ENCODE measurements around the gene USP22. TPM values are rescaled to one million over a fixed set of nuclear protein-coding genes. Genes with fewer than 3 reads are reported as not detected.

USP22 gene
- total RNA-seq, 1 donor from 2014 or later, result 152 TPM

GRCh38 chr17:21025451-21025850, 17.4 kb downstream of the USP22 start:
- Mint-ChIP-seq H3K27me3 (ENCODE audit: insufficient read depth) (no peaks in the 10 kb centered on the region), H3K4me3 (no peak overlapping the region), H3K4me1 (ENCODE audit: low read depth) (peaks cover 51% of the 10 kb centered on the region), H3K27ac (peak overlapping the region; percentile 11), H3K36me3 (ENCODE audit: low read depth) (peaks cover 48% of the 10 kb centered on the region), H3K9me3 (no peaks in the 10 kb centered on the region)
- DNase-seq (ENCODE audit: low spot score), result no peak
- intact Hi-C loops (cut with micrococcal nuclease), result loop anchor here (1.0 kb wide), 1 partner anchor 9 kb away; no protein-coding TSS in a partner anchor

DNA sequence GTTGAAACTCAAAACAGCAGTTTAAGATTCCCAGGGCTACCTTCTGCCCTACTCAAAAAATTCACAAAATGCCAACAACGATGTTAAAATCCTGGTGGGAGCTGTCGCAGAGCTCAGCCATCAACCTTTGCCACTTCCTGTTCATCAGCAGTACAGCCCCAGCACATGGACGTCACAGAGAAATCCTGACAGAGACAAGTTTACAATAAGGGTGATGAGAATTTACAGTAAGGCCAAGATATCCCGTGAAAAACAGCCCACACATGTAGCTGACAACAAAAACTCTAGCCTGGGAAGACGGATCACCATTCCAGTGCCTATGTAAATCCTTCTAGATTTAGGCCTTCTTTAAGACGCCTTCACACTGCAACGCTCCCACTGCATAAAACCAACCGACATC, 18.8 kb downstream of the USP22 start:
- intact Hi-C loops (cut with micrococcal nuclease), result no loop called here
- no peaks in the 10 kb centered on the region for H3K27me3 Mint-ChIP-seq (ENCODE audit: insufficient read depth)
- no peak overlapping the region for H3K4me3 Mint-ChIP-seq
- peaks cover 36% of the 10 kb centered on the region for H3K4me1 Mint-ChIP-seq (ENCODE audit: low read depth)
- peaks cover 53% of the 10 kb centered on the region for H3K36me3 Mint-ChIP-seq (ENCODE audit: low read depth)
- peak overlapping the region; percentile 79 for H3K27ac Mint-ChIP-seq
- no peaks in the 10 kb centered on the region for H3K9me3 Mint-ChIP-seq
- no peak for DNase-seq (ENCODE audit: low spot score)

GRCh38 chr17:21021208-21021803, 21.5 kb downstream of the USP22 start:
- intact Hi-C loops (cut with micrococcal nuclease), result no loop called here
- Mint-ChIP-seq H3K4me1 (ENCODE audit: low read depth) (peaks cover 28% of the 10 kb centered on the region), H3K27me3 (ENCODE audit: insufficient read depth) (no peaks in the 10 kb centered on the region), H3K36me3 (ENCODE audit: low read depth) (peaks cover 63% of the 10 kb centered on the region), H3K9me3 (no peaks in the 10 kb centered on the region), H3K27ac (no peak overlapping the region), H3K4me3 (no peak overlapping the region)
- DNase-seq (ENCODE audit: low spot score), result no peak

DNA sequence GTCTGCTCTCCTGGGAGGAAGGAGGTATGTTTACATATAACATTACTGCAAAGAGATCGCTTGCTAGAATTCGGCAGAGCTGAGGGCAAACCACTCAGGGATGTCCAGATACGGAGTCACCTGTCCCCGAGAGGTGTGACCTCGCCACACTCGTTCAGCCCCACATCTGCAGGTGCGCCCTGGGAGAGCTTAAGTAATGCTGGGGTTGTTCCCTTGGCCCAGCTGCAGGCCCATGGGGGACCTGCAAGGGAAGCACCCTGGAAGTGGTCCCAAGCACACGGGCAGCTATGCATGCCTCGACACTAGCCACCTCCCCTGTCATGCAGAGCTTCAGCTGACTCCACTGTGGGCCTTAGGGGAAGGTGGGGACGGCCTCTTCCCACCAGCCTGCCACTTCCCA, 22.2 kb downstream of the USP22 start:
- Mint-ChIP-seq H3K36me3 (ENCODE audit: low read depth) (peaks cover 63% of the 10 kb centered on the region), H3K27ac (no peak overlapping the region), H3K4me1 (ENCODE audit: low read depth) (peaks cover 26% of the 10 kb centered on the region), H3K9me3 (no peaks in the 10 kb centered on the region), H3K4me3 (no peak overlapping the region), H3K27me3 (ENCODE audit: insufficient read depth) (no peaks in the 10 kb centered on the region)
- DNase-seq (ENCODE audit: low spot score), result no peak
- intact Hi-C loops (cut with micrococcal nuclease), result loop anchor here (1.0 kb wide), 1 partner anchor 23 kb away; the partner anchor contains the start of gene USP22

GRCh38 chr17:21019976-21020586, 22.7 kb downstream of the USP22 start:
- peaks cover 20% of the 10 kb centered on the region for H3K4me1 Mint-ChIP-seq (ENCODE audit: low read depth)
- H3K9me3 Mint-ChIP-seq, result no peaks in the 10 kb centered on the region
- peaks cover 61% of the 10 kb centered on the region for H3K36me3 Mint-ChIP-seq (ENCODE audit: low read depth)
- H3K27ac Mint-ChIP-seq, result no peak overlapping the region
- no peak overlapping the region for H3K4me3 Mint-ChIP-seq
- DNase-seq (ENCODE audit: low spot score), result no peak
- H3K27me3 Mint-ChIP-seq (ENCODE audit: insufficient read depth), result no peaks in the 10 kb centered on the region
- intact Hi-C loops (cut with micrococcal nuclease), result loop anchor here (1.0 kb wide), 1 partner anchor 23 kb away; the partner anchor contains the start of gene USP22

DNA sequence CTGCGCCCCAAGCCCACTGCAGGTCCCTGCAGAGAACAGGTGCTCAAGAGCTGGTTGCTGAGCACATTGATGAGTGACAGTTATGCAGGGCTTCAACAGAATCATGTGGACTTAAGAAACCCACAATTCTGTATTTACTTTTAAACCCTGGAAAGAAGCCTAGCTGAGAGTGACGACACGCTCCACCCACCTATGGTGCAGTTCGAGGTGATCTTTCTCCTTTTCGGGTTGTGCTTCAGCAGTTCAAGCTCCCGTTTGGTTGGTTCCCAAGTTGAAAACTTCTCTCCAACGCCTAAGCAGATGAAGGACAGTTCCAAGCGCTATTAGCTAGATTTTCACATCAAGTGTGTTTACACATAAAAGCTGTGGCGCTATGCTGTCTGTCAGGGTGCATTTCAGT, 23.9 kb downstream of the USP22 start:
- Mint-ChIP-seq H3K36me3 (ENCODE audit: low read depth) (peaks cover 57% of the 10 kb centered on the region), H3K27ac (no peak overlapping the region), H3K27me3 (ENCODE audit: insufficient read depth) (no peaks in the 10 kb centered on the region), H3K4me1 (ENCODE audit: low read depth) (peaks cover 9% of the 10 kb centered on the region), H3K9me3 (no peaks in the 10 kb centered on the region), H3K4me3 (no peak overlapping the region)
- intact Hi-C loops (cut with micrococcal nuclease), result no loop called here
- DNase-seq (ENCODE audit: low spot score), result no peak

DNA sequence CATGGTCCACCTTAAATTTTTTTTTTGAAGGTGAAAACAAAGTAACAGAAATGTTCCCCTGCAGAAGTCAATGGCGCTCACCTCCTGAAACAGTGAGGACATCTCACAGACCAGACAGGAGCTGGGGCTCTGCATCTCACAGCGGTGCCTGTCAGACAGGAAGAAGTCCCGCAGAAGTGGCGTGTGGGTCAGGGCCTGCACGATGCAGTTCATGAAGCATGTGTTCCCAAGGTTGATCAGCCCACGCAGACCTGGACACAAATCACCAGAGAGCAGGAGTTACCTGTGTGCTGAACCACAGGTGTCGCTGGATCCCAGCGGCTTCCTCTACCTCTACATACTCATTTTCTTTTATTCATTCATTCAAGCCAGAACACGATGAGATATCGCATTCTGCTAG, 24.9 kb downstream of the USP22 start:
- intact Hi-C loops (cut with micrococcal nuclease), result no loop called here
- no peaks in the 10 kb centered on the region for H3K9me3 Mint-ChIP-seq
- no peaks in the 10 kb centered on the region for H3K27me3 Mint-ChIP-seq (ENCODE audit: insufficient read depth)
- DNase-seq (ENCODE audit: low spot score), result no peak
- H3K4me3 Mint-ChIP-seq, result no peak overlapping the region
- H3K36me3 Mint-ChIP-seq (ENCODE audit: low read depth), result peaks cover 58% of the 10 kb centered on the region
- peaks cover 2% of the 10 kb centered on the region for H3K4me1 Mint-ChIP-seq (ENCODE audit: low read depth)
- no peak overlapping the region for H3K27ac Mint-ChIP-seq

- no peaks in the 10 kb centered on the region for H3K27me3 Mint-ChIP-seq (ENCODE audit: insufficient read depth)
- H3K4me1 Mint-ChIP-seq (ENCODE audit: low read depth), result no peaks in the 10 kb centered on the region
- DNase-seq (ENCODE audit: low spot score), result no peak
- H3K9me3 Mint-ChIP-seq, result no peaks in the 10 kb centered on the region
- peaks cover 58% of the 10 kb centered on the region for H3K36me3 Mint-ChIP-seq (ENCODE audit: low read depth)
- no peak overlapping the region for H3K27ac Mint-ChIP-seq
- intact Hi-C loops (cut with micrococcal nuclease), result no loop called here
- H3K4me3 Mint-ChIP-seq, result no peak overlapping the region
Observed at GRCh38 chr17:21017256-21017655, 25.6 kb downstream of the USP22 start.

DNA sequence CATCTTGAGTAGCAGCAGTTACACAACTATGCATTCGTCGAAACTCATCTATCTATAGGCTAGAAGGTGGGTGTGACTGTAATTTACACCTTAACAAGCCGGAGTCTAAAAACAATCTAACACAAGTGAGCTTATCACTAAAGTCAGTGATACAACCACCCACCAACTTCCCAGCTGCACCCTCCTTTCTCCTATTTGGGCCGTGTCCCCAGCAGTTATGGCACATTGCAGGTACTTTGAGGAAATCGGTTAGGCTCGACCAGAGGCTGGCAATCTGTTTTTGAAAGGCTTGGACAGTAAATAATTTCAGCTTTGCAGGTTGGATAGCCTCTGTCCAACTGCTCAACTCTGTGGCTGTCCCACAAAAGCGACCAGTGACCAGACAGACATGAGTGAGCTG, 26.0 kb downstream of the USP22 start:
- intact Hi-C loops (cut with micrococcal nuclease), result no loop called here
- Mint-ChIP-seq H3K36me3 (ENCODE audit: low read depth) (peaks cover 58% of the 10 kb centered on the region), H3K27me3 (ENCODE audit: insufficient read depth) (no peaks in the 10 kb centered on the region), H3K27ac (no peak overlapping the region), H3K4me3 (no peak overlapping the region), H3K9me3 (no peaks in the 10 kb centered on the region), H3K4me1 (ENCODE audit: low read depth) (no peaks in the 10 kb centered on the region)
- DNase-seq (ENCODE audit: low spot score), result no peak

DNA sequence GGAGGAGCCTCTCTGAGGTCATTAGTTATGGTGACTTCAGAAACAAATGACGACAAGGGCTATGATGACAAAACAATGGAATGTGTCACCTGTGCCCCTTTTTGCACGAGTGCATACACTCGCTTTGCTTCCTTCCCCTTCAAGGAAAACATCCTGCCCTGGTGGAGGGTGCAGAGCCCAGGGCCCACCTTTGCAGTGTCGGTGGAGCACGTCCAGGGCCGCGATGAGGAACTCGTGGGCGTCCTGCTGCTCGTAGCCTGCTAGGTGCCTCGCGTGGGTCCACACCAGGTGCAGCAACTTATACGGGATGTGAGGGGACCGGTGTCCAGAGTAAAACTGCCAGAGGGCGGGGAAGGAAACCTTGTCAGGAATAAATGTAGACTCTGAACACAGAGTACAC, 27.2 kb downstream of the USP22 start:
- H3K4me1 Mint-ChIP-seq (ENCODE audit: low read depth), result no peaks in the 10 kb centered on the region
- intact Hi-C loops (cut with micrococcal nuclease), result no loop called here
- DNase-seq (ENCODE audit: low spot score), result no peak

GRCh38 chr17:21014498-21014897, 28.3 kb downstream of the USP22 start:
- H3K4me1 Mint-ChIP-seq (ENCODE audit: low read depth), result no peaks in the 10 kb centered on the region
- DNase-seq (ENCODE audit: low spot score), result no peak
- H3K4me3 Mint-ChIP-seq, result no peak overlapping the region
- intact Hi-C loops (cut with micrococcal nuclease), result no loop called here
- no peaks in the 10 kb centered on the region for H3K9me3 Mint-ChIP-seq
- no peak overlapping the region for H3K27ac Mint-ChIP-seq
- peaks cover 50% of the 10 kb centered on the region for H3K36me3 Mint-ChIP-seq (ENCODE audit: low read depth)
- no peaks in the 10 kb centered on the region for H3K27me3 Mint-ChIP-seq (ENCODE audit: insufficient read depth)

More for the DNA sequence above, 27.2 kb downstream of the USP22 start:
- Mint-ChIP-seq H3K9me3 (no peaks in the 10 kb centered on the region), H3K27me3 (ENCODE audit: insufficient read depth) (no peaks in the 10 kb centered on the region), H3K36me3 (ENCODE audit: low read depth) (peaks cover 58% of the 10 kb centered on the region), H3K4me3 (no peak overlapping the region), H3K27ac (no peak overlapping the region)

- no peak overlapping the region for H3K4me3 Mint-ChIP-seq
- H3K27me3 Mint-ChIP-seq (ENCODE audit: insufficient read depth), result no peaks in the 10 kb centered on the region
- no peak overlapping the region for H3K27ac Mint-ChIP-seq
- no peaks in the 10 kb centered on the region for H3K9me3 Mint-ChIP-seq
- H3K36me3 Mint-ChIP-seq (ENCODE audit: low read depth), result peaks cover 49% of the 10 kb centered on the region
- intact Hi-C loops (cut with micrococcal nuclease), result no loop called here
- H3K4me1 Mint-ChIP-seq (ENCODE audit: low read depth), result no peaks in the 10 kb centered on the region
- DNase-seq (ENCODE audit: low spot score), result no peak
Observed at GRCh38 chr17:21013983-21014382, 28.8 kb downstream of the USP22 start.

DNA sequence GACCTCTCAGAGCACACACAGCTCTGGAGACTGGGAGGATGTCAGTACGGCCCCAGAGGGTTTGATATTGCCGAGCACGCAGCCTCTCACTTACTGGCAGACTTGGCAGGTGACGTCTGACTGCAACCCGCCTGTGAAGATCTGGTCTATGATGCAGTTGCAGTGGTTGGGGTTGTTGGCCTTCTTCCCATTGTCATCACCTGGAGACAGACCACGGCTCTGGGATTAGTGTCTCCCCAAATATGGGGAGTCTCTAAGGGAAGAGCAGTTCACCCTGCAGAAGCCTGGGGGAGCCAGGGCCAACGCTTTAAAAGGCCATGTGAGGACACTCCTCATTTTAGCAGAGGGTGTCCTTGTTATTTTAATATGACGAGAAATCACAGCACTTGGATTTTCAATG, 30.1 kb downstream of the USP22 start:
- H3K9me3 Mint-ChIP-seq, result no peaks in the 10 kb centered on the region
- intact Hi-C loops (cut with micrococcal nuclease), result no loop called here
- H3K36me3 Mint-ChIP-seq (ENCODE audit: low read depth), result peaks cover 49% of the 10 kb centered on the region
- DNase-seq (ENCODE audit: low spot score), result no peak
- H3K4me1 Mint-ChIP-seq (ENCODE audit: low read depth), result no peaks in the 10 kb centered on the region
- no peaks in the 10 kb centered on the region for H3K27me3 Mint-ChIP-seq (ENCODE audit: insufficient read depth)
- no peak overlapping the region for H3K27ac Mint-ChIP-seq
- H3K4me3 Mint-ChIP-seq, result no peak overlapping the region
